Measurements from ENCODE around the gene PTPRT.

PTPRT gene

GRCh38 chr20:42399802-42400201 lies 789.9 kb downstream of the PTPRT start:
- Histone ChIP-seq H3K27ac (ENCODE audit: extremely low read depth, low read depth, low read length) (no peak overlapping the region), H3K9me3 (ENCODE audit: control insufficient read depth, insufficient read depth, low read depth, low read length) (no peaks in the 10 kb centered on the region), H3K36me3 (ENCODE audit: control insufficient read depth in 2 of 2, insufficient read depth in 1 of 2, low read length in 2 of 2) (no peaks in the 10 kb centered on the region), H3K4me3 (ENCODE audit: low read depth, low read length) (no peak overlapping the region), H3K4me1 (ENCODE audit: control insufficient read depth, insufficient read depth, low read length) (no peaks in the 10 kb centered on the region)
- no peak for TF ChIP-seq ZNF433 (tag by site-specific recombination; IDR thresholded peaks at IDR 0.05; ENCODE audit: low read depth)
- TF ChIP-seq ZNF544 (tag by site-specific recombination; IDR thresholded peaks at IDR 0.05): no peak
- TF ChIP-seq, protein P1, sequence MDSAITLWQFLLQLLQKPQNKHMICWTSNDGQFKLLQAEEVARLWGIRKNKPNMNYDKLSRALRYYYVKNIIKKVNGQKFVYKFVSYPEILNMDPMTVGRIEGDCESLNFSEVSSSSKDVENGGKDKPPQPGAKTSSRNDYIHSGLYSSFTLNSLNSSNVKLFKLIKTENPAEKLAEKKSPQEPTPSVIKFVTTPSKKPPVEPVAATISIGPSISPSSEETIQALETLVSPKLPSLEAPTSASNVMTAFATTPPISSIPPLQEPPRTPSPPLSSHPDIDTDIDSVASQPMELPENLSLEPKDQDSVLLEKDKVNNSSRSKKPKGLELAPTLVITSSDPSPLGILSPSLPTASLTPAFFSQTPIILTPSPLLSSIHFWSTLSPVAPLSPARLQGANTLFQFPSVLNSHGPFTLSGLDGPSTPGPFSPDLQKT (IDR thresholded peaks at IDR 0.05; ENCODE audit: borderline replicate concordance, low read depth, low read length): no peak
- no peak for TF ChIP-seq MZF1 (tag by site-specific recombination; IDR thresholded peaks at IDR 0.05; ENCODE audit: borderline replicate concordance)
- TF ChIP-seq SP3 (tag by site-specific recombination; IDR thresholded peaks at IDR 0.05): no peak
- TF ChIP-seq KLF10 (tag by site-specific recombination; IDR thresholded peaks at IDR 0.05): no peak
- no peak for TF ChIP-seq ZNF350 (tag by site-specific recombination; IDR thresholded peaks at IDR 0.05)
- no peak for TF ChIP-seq ZSCAN30 (tag by site-specific recombination; IDR thresholded peaks at IDR 0.05)
- no peak for TF ChIP-seq ZNF404 (tag by site-specific recombination; IDR thresholded peaks at IDR 0.05)
- no peak for TF ChIP-seq ZNF639 (tag by site-specific recombination; IDR thresholded peaks at IDR 0.05)
- no peak for TF ChIP-seq ZNF621 (tag by site-specific recombination; IDR thresholded peaks at IDR 0.05)
- no peak for TF ChIP-seq ZNF549 (tag by site-specific recombination; IDR thresholded peaks at IDR 0.05)
- TF ChIP-seq ZNF311 (tag by site-specific recombination; IDR thresholded peaks at IDR 0.05; ENCODE audit: borderline replicate concordance): no peak
- TF ChIP-seq ZFHX2 (tag by site-specific recombination; conservative IDR thresholded peaks at IDR 0.05): no peak
- no peak for TF ChIP-seq ZNF112 (tag by site-specific recombination; IDR thresholded peaks at IDR 0.05)
- TF ChIP-seq, protein P2, sequence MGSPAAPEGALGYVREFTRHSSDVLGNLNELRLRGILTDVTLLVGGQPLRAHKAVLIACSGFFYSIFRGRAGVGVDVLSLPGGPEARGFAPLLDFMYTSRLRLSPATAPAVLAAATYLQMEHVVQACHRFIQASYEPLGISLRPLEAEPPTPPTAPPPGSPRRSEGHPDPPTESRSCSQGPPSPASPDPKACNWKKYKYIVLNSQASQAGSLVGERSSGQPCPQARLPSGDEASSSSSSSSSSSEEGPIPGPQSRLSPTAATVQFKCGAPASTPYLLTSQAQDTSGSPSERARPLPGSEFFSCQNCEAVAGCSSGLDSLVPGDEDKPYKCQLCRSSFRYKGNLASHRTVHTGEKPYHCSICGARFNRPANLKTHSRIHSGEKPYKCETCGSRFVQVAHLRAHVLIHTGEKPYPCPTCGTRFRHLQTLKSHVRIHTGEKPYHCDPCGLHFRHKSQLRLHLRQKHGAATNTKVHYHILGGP (tag by site-specific recombination; IDR thresholded peaks at IDR 0.05): no peak
- TF ChIP-seq ZNF610 (tag by site-specific recombination; IDR thresholded peaks at IDR 0.05; ENCODE audit: borderline replicate concordance): no peak
- no peak for TF ChIP-seq ZNF354C (tag by site-specific recombination; IDR thresholded peaks at IDR 0.05; ENCODE audit: borderline replicate concordance, low read depth)
- ChIA-PET POLR2A (no interaction called here), CTCF (interaction anchor here (0.6 kb wide), 1 partner anchor 414 kb away, joined by 3 read pairs; no protein-coding TSS in a partner anchor)

DNA sequence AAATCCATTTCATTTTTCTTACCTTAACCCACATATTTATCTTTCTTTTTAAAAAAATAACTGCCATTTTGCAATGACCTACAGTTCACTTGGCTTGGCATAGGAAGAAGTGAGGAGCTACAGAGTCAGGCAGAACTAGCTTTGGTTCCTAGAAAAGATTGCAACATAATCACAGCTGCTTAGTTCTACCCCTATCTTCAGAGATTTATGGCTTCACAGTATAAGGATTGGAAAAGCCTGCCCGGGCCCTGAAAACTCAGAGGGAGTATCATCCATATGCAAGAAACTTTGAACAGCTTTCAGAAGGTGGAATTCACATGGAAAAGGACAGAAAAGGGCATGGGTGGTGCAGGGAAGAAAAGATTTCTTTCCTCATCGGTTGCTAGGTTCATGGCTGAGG lies 797.3 kb downstream of the PTPRT start:
- CTCF ChIA-PET: no interaction called here
- no peaks in the 10 kb centered on the region for H3K4me1 ChIP-seq (ENCODE audit: control insufficient read depth, insufficient read depth, low read length)
- H3K4me3 ChIP-seq (ENCODE audit: low read depth, low read length): no peak overlapping the region
- H3K9me3 ChIP-seq (ENCODE audit: control insufficient read depth, insufficient read depth, low read depth, low read length): no peaks in the 10 kb centered on the region
- TF ChIP-seq, protein P3, sequence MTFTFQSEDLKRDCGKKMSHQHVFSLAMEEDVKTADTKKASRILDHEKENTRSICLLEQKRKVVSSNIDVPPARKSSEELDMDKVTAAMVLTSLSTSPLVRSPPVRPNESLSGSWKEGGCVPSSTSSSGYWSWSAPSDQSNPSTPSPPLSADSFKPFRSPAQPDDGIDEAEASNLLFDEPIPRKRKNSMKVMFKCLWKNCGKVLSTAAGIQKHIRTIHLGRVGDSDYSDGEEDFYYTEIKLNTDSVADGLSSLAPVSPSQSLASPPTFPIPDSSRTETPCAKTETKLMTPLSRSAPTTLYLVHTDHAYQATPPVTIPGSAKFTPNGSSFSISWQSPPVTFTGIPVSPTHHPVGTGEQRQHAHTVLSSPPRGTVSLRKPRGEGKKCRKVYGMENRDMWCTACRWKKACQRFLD (tag by site-specific recombination; IDR thresholded peaks at IDR 0.05): no peak
- no peak for TF ChIP-seq SP3 (tag by site-specific recombination; IDR thresholded peaks at IDR 0.05)
- no peak for TF ChIP-seq ZNF629 (tag by site-specific recombination; IDR thresholded peaks at IDR 0.05)
- no peak for TF ChIP-seq ZNF488 (tag by site-specific recombination; IDR thresholded peaks at IDR 0.05)
- TF ChIP-seq, protein P4, sequence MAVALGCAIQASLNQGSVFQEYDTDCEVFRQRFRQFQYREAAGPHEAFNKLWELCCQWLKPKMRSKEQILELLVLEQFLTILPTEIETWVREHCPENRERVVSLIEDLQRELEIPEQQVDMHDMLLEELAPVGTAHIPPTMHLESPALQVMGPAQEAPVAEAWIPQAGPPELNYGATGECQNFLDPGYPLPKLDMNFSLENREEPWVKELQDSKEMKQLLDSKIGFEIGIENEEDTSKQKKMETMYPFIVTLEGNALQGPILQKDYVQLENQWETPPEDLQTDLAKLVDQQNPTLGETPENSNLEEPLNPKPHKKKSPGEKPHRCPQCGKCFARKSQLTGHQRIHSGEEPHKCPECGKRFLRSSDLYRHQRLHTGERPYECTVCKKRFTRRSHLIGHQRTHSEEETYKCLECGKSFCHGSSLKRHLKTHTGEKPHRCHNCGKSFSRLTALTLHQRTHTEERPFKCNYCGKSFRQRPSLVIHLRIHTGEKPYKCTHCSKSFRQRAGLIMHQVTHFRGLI (tag by site-specific recombination; IDR thresholded peaks at IDR 0.05): no peak
- no peak for TF ChIP-seq ZNF311 (tag by site-specific recombination; IDR thresholded peaks at IDR 0.05; ENCODE audit: borderline replicate concordance)
- no peak for TF ChIP-seq ZNF837 (tag by site-specific recombination; IDR thresholded peaks at IDR 0.05)
- no peak overlapping the region for H3K27ac ChIP-seq (ENCODE audit: extremely low read depth, low read depth, low read length)
- H3K36me3 ChIP-seq (ENCODE audit: control insufficient read depth in 2 of 2, insufficient read depth in 1 of 2, low read length in 2 of 2): no peaks in the 10 kb centered on the region
- POLR2A ChIA-PET: no interaction called here
